22Rv1 (cell line): ENCODE data around the gene MEST.

Source experiments
- ZFX ChIP-seq: fragments of 450-650 bp; IDR thresholded peaks from 2 replicates; pipeline ENCODE4 v1.6.1; 2017; ENCODE audit warnings: antibody characterized with exemption, borderline replicate concordance
- TF ChIP-seq, protein P1 (sequence below): fragments of 450-650 bp; IDR thresholded peaks from 2 replicates; pipeline ENCODE4 v1.5.1; 2017; ENCODE audit warnings: mild to moderate bottlenecking

GRCh38 chr7:130461272-130461671, 30.6 kb upstream of the MEST start:
- TF ChIP-seq, protein P1, sequence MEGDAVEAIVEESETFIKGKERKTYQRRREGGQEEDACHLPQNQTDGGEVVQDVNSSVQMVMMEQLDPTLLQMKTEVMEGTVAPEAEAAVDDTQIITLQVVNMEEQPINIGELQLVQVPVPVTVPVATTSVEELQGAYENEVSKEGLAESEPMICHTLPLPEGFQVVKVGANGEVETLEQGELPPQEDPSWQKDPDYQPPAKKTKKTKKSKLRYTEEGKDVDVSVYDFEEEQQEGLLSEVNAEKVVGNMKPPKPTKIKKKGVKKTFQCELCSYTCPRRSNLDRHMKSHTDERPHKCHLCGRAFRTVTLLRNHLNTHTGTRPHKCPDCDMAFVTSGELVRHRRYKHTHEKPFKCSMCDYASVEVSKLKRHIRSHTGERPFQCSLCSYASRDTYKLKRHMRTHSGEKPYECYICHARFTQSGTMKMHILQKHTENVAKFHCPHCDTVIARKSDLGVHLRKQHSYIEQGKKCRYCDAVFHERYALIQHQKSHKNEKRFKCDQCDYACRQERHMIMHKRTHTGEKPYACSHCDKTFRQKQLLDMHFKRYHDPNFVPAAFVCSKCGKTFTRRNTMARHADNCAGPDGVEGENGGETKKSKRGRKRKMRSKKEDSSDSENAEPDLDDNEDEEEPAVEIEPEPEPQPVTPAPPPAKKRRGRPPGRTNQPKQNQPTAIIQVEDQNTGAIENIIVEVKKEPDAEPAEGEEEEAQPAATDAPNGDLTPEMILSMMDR, result no peak
- no peak for TF ChIP-seq ZFX
